GM23338 (cell line): ENCODE results near the gene EDDM13. TPM values are rescaled to one million over a fixed set of nuclear protein-coding genes. Genes with fewer than 3 reads are reported as not detected.

Experiments used
- ATAC-seq: fragments of 200-7000 bp; cut with Tn5 transposase; 3 replicates; pipeline ENCODE4 v1.9.1; 2020
- DNase-seq: peaks from one replicate; pipeline ENCODE4 v3.0.0-alpha.2; 2015; ENCODE audit warnings: low spot score
- H2AFZ ChIP-seq: fragments of 200-600 bp; sonication (generic); 2 replicates; pipeline ENCODE4 v1.8.0; 2016; ENCODE audit warnings: antibody characterized with exemption, mild to moderate bottlenecking, moderate library complexity
- H3F3A ChIP-seq: fragments of 200-600 bp; sonication (generic); replicated peaks from 2 replicates; pipeline ENCODE4 v1.8.0; 2017; ENCODE audit warnings: antibody characterized with exemption, mixed run types, low read depth
- H3K27ac ChIP-seq: fragments of 200-600 bp; sonication (generic); 2 replicates; pipeline ENCODE4 v1.6.1; 2016; ENCODE audit warnings: low read depth
- H3K27me3 ChIP-seq: fragments of 200-600 bp; sonication (generic); 2 replicates; pipeline ENCODE4 v1.8.0; 2016; ENCODE audit warnings: mild to moderate bottlenecking, mixed run types, moderate library complexity; ENCODE audit not compliant: insufficient read depth
- H3K36me3 ChIP-seq: fragments of 200-600 bp; sonication (generic); 2 replicates; pipeline ENCODE4 v1.8.0; 2016; ENCODE audit warnings: mild to moderate bottlenecking; ENCODE audit not compliant: insufficient read depth
- H3K4me1 ChIP-seq: fragments of 200-600 bp; sonication (generic); 2 replicates; pipeline ENCODE4 v1.8.0; 2016; ENCODE audit warnings: mild to moderate bottlenecking, moderate library complexity; ENCODE audit not compliant: insufficient read depth
- H3K4me2 ChIP-seq: fragments of 200-600 bp; sonication (generic); 2 replicates; pipeline ENCODE4 v1.7.1; 2017; ENCODE audit warnings: mixed run types
- H3K4me3 ChIP-seq: fragments of 200-600 bp; sonication (generic); 2 replicates; pipeline ENCODE4 v1.6.1; 2016; ENCODE audit warnings: mixed run types
- H3K79me2 ChIP-seq: fragments of 200-600 bp; sonication (generic); replicated peaks from 2 replicates; pipeline ENCODE4 v1.8.0; 2017; ENCODE audit warnings: mild to moderate bottlenecking; ENCODE audit not compliant: insufficient read depth
- H3K9me2 ChIP-seq: fragments of 200-600 bp; sonication (generic); 2 replicates; pipeline ENCODE4 v1.8.0; 2017; ENCODE audit not compliant: insufficient read depth
- H4K20me1 ChIP-seq: fragments of 200-600 bp; sonication (generic); replicated peaks from 2 replicates; pipeline ENCODE4 v1.8.0; 2017; ENCODE audit warnings: mild to moderate bottlenecking; ENCODE audit not compliant: insufficient read depth
- H3K27ac Mint-ChIP-seq: 2 replicates; pipeline ENCODE4 v1.8.0; 2020; ENCODE audit warnings: inconsistent platforms, mild to moderate bottlenecking, moderate library complexity, mixed read lengths
- H3K27me3 Mint-ChIP-seq: 3 replicates; pipeline ENCODE4 v1.8.0; 2022; ENCODE audit warnings: low read depth, mild to moderate bottlenecking, moderate library complexity, mixed read lengths, inconsistent platforms; ENCODE audit not compliant: insufficient read depth, poor library complexity
- H3K36me3 Mint-ChIP-seq: 3 replicates; pipeline ENCODE4 v1.8.0; 2021; ENCODE audit warnings: low read depth, mild to moderate bottlenecking, inconsistent platforms, moderate library complexity, mixed read lengths
- H3K4me1 Mint-ChIP-seq: 3 replicates; pipeline ENCODE4 v1.8.0; 2020; ENCODE audit warnings: mild to moderate bottlenecking, inconsistent platforms, mixed read lengths
- H3K4me3 Mint-ChIP-seq: 3 replicates; pipeline ENCODE4 v1.8.0; 2021; ENCODE audit warnings: moderate library complexity, mild to moderate bottlenecking, inconsistent platforms, mixed read lengths
- H3K9me3 Mint-ChIP-seq: 3 replicates; pipeline ENCODE4 v1.8.0; 2020; ENCODE audit warnings: moderate library complexity, mild to moderate bottlenecking, inconsistent platforms, mixed read lengths
- CREB1 ChIP-seq: fragments of 250-450 bp; sonication (Bioruptor Pico); IDR thresholded peaks from 2 replicates; pipeline ENCODE4 v1.5.0; 2020; ENCODE audit warnings: low read depth, mild to moderate bottlenecking, moderate library complexity
- CTCF ChIP-seq, 2 experiments: fragments of 200-600 bp in 1 of 2; sonication (generic) in 1 of 2; conservative IDR thresholded peaks; 2 replicates each; pipeline versions ENCODE4 v1.5.1 to v1.6.1; 2016 to 2017; ENCODE audit warnings: antibody characterized with exemption in 2 of 2, low read depth in 2 of 2, mild to moderate bottlenecking in 2 of 2, moderate library complexity in 1 of 2
- ETS1 ChIP-seq: IDR thresholded peaks from 2 replicates; pipeline ENCODE4 v1.6.1; 2016; ENCODE audit warnings: antibody characterized with exemption
- EZH2 ChIP-seq: fragments of 200-600 bp; sonication (generic); IDR thresholded peaks from one replicate; pipeline ENCODE4 v1.8.0; 2017; ENCODE audit warnings: antibody characterized with exemption, mild to moderate bottlenecking, low read depth; ENCODE audit not compliant: unreplicated experiment
- EZH2phosphoT487 ChIP-seq: fragments of 200-600 bp; sonication (generic); IDR thresholded peaks from one replicate; pipeline ENCODE4 v1.8.1; 2018; ENCODE audit warnings: antibody characterized with exemption; ENCODE audit not compliant: unreplicated experiment
- JUNB ChIP-seq: IDR thresholded peaks from one replicate; pipeline ENCODE4 v1.6.1; 2016; ENCODE audit warnings: antibody characterized with exemption; ENCODE audit not compliant: unreplicated experiment
- POLR2AphosphoS5 ChIP-seq: IDR thresholded peaks from 2 replicates; pipeline ENCODE4 v1.6.1; 2016; ENCODE audit warnings: antibody characterized with exemption, low read depth
- STAT1 ChIP-seq: IDR thresholded peaks from one replicate; pipeline ENCODE4 v1.6.1; 2016; ENCODE audit warnings: antibody characterized with exemption; ENCODE audit not compliant: unreplicated experiment
- ZNF114 ChIP-seq: fragments of 250-450 bp; sonication (Bioruptor Pico); IDR thresholded peaks from 2 replicates; pipeline ENCODE4 v1.5.0; 2020; ENCODE audit warnings: mild to moderate bottlenecking, moderate library complexity
- ZNF331 ChIP-seq: fragments of 250-450 bp; sonication (Bioruptor Pico); IDR thresholded peaks from 2 replicates; pipeline ENCODE4 v1.5.0; 2020; ENCODE audit warnings: low read depth, mild to moderate bottlenecking, moderate library complexity
- ZNF462 ChIP-seq: fragments of 250-450 bp; sonication (Bioruptor Pico); IDR thresholded peaks from 2 replicates; pipeline ENCODE4 v1.5.0; 2020; ENCODE audit warnings: mild to moderate bottlenecking, moderate library complexity
- polyA plus RNA-seq: library from polyadenylated mRNA; unstranded; fragments of >200 nt; fragmentation: Nextera tagmentation; extraction: Ambion mirVana; gene quantifications from 2 replicates; pipeline ENCODE4 v1.2.1, GENCODE V29; 2016
- total RNA-seq: library from RNA; depleted of rRNA; stranded (reverse); fragments of >200 nt; shearing (Covaris generic); gene quantifications from 2 replicates; pipeline ENCODE4 v1.2.3, GENCODE V29; 2014

EDDM13 gene
- total and polyA plus RNA-seq, 2 experiments from 2014 or later, result 0.68 TPM; not detected in 1

- no peak overlapping the region for H2AFZ ChIP-seq
- H3K4me3 ChIP-seq, result no peak overlapping the region
- TF ChIP-seq POLR2AphosphoS5 (no peak), ETS1 (no peak), ZNF331 (CRISPR knock-in tag) (no peak), EZH2phosphoT487 (no peak), JUNB (no peak)
- H3K4me1 ChIP-seq, result no peaks in the 10 kb centered on the region
- no peak for ATAC-seq
- H3K9me2 ChIP-seq, result peaks cover 5% of the 10 kb centered on the region; the same call in 1 of the 2 replicates
- no peaks in the 10 kb centered on the region for H3K79me2 ChIP-seq
- H3K36me3 ChIP-seq, result no peaks in the 10 kb centered on the region
- Mint-ChIP-seq H3K4me1 (no peaks in the 10 kb centered on the region), H3K9me3 (peaks cover 26% of the 10 kb centered on the region), H3K27ac (no peak overlapping the region), H3K36me3 (no peaks in the 10 kb centered on the region), H3K4me3 (no peak overlapping the region), H3K27me3 (peaks cover 11% of the 10 kb centered on the region)
- no peaks in the 10 kb centered on the region for H4K20me1 ChIP-seq
- H3F3A ChIP-seq, result no peaks in the 10 kb centered on the region
- H3K27ac ChIP-seq, result no peak overlapping the region
- no peaks in the 10 kb centered on the region for H3K27me3 ChIP-seq
- no peak for DNase-seq
- no peak overlapping the region for H3K4me2 ChIP-seq
Observed at GRCh38 chr19:56324436-56324835, 51.9 kb downstream of the EDDM13 start.

- H3K27ac Mint-ChIP-seq, result no peak overlapping the region
- no peaks in the 10 kb centered on the region for H3K4me1 Mint-ChIP-seq
- Histone ChIP-seq H4K20me1 (no peaks in the 10 kb centered on the region), H3K4me2 (no peak overlapping the region), H3K4me1 (no peaks in the 10 kb centered on the region), H3K36me3 (no peaks in the 10 kb centered on the region), H3K4me3 (no peak overlapping the region), H2AFZ (no peak overlapping the region), H3K27me3 (no peaks in the 10 kb centered on the region), H3K79me2 (no peaks in the 10 kb centered on the region), H3K27ac (no peak overlapping the region), H3F3A (no peaks in the 10 kb centered on the region), H3K9me2 (no peaks in the 10 kb centered on the region)
- ATAC-seq, result no peak
- peaks cover 64% of the 10 kb centered on the region for H3K9me3 Mint-ChIP-seq
- H3K4me3 Mint-ChIP-seq, result no peak overlapping the region
- H3K27me3 Mint-ChIP-seq, result peaks cover 6% of the 10 kb centered on the region
- H3K36me3 Mint-ChIP-seq, result peaks cover 5% of the 10 kb centered on the region; the same call in 2 of the 3 replicates
- no peak for DNase-seq
- TF ChIP-seq POLR2AphosphoS5, result no peak
- no peak for TF ChIP-seq CREB1 (CRISPR knock-in tag)
- no peak for TF ChIP-seq ETS1
- TF ChIP-seq JUNB, result no peak
- TF ChIP-seq ZNF114, result no peak
- TF ChIP-seq EZH2, result no peak
- no peak for TF ChIP-seq ZNF462 (CRISPR knock-in tag)
- no peak for TF ChIP-seq EZH2phosphoT487
- no peak for TF ChIP-seq ZNF331 (CRISPR knock-in tag)
- no peak for TF ChIP-seq CTCF (conservative IDR thresholded peaks at IDR 0.05; ENCODE audit: low read depth in 2 of 2)
- TF ChIP-seq STAT1, result no peak
Observed at GRCh38 chr19:56332695-56333094, 60.1 kb downstream of the EDDM13 start.
